NCI-H1105 (cell line): ENCODE data around the gene TSPEAR.
"Not testable (repeated sequence)": the region's sequence is repeated elsewhere in the genome, so short reads cannot be mapped to it uniquely, and the experiment has no call there.

ENCODE experiments used
- DNase-seq: peaks from one replicate; lab custom pipeline; 2025; lab: John Stamatoyannopoulos, UW

TSPEAR gene

DNA sequence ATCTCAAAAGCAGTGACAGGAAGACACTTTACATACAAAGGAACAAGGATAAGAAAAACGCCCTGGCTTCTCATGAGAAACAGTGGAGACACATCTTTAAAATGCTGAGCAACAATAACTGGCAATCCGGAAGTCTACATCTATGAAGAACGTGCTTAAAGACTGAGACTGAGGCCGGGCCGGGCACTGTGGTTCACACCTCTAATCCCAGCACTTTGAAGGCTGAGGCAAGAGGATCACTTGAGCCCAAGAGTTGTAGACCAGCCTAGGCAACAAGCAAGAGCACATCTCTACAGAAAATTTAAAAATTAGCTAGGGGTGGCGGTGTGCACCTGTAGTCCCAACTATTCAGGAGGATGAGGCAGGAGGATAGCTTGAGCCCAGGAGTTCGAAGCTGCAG, 27.3 kb downstream of the TSPEAR start:
- DNase-seq, result no peak

DNA sequence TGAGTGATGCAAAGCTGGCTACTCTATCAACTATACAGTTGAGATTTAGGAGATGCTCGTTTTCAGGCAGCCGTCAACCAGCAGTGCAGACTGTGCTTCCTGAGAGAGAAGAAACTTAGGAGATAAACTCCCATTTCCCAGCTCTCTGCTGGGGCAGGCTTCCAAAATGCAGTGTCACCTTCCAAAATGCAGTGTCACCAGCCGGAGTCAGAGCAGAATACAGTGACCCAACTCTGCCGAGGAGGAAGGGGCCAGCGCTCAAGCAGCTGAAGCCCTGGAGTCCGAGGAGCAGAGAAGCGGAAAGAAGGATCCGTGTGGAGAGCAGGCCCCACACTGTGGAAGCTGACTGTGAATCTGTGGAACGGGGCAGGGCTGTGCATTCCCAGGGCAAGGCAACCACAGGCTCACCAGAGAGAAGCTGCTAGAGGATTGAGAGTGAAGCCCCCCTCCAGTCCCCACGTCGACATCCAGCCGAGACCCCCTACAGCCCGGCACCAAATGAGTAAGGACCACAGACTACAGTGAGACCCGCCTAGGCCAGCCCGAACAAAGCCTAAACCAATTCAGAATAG, 28.7 kb downstream of the TSPEAR start:
- no peak for DNase-seq

DNA sequence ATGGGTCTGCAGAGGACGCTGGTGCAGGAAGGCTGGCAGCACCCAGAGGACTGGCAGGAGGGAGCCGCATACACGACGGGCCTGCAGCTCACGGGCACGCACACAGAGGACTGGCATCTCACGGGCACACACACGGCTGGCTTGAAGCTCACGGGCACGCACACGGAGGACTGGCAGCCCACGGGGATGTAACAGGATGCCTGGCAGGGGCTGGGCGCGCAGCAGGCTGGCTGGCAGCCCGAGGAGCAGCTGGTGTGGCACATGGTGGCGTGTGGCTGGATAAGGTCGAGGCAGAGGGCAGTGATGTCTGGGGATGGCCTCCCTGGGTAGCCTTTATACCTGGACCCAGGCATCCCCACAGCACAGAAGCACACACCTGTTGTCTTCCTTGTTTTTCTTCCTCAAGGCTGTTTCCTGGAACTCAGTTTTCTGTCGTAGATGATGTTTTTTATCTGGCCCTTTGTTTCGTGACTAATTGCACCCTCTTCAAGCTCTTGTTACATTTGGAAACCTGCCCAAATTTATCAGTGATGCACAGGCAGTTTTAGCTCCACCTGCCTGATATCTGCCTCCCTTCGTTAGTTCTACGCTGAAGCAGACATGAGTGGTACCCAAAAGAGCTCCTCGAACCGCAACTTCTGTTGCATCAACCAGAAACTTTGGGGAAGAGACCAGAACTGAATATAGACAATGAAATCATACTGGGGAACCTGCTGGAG, 29.4 kb downstream of the TSPEAR start, which contains the start of gene KRTAP12-1:
TSS of gene KRTAP12-1 (minus strand) at position 303 of the 719 bp plus-strand sequence. CDS start at position 263, 40 bp downstream.
- peak; percentile 95 for DNase-seq

DNA sequence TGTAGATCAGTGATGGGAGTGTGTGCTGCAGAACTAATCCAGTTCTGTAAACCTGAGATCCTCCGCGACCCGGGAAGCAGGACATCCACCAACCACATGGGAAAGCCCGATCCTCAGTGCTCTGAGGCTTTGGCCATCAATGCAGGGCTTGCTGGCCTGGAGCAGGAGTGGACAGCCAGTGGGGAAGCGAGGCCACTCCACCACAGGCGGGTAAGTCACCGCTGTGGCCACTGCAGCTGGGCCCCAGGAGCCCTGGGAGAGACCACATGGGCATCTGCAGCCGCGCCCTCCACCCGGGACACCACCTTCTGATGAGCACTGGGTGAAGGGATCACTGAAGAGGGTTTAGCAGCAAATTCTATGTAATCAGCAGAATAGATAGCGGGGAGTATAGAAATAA, 30.2 kb downstream of the TSPEAR start:
- DNase-seq, result no peak

DNA sequence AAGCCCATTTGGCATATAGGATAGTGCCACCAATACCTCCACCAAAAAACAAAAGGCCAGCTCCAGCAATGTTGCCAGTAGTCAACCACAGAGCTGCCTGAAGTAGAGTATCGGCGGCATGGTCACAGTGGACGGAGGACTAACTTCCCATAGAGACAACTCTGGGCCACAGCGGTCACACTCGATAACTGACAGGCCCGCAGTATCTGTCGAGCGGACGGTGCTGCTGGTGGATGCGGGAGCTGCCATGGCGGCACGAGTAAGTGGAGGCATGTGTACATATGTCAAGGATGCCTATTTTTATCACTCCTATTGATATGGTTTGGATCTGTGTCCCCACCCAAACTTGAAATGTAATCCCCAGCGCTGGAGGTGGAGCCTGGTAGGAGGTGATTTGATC, 33.5 kb downstream of the TSPEAR start:
- no peak for DNase-seq

DNA sequence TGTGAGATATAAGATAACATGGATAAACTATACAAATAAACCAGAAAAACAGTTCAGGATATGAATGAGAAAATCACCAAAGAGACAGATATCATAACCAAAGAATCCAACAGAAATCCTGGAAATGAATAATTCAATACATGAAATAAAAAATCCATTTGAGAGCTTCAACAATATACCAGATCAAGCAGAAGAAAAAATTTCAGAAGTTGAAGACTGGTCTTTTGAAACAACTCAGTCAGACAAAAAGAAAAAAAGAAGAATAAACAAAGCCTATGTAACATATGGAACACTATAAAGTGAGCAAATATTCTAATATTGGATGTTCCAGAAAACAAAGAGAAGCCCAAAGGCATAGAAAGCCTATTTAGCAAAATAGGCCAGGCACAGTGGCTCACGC, 39.5 kb downstream of the TSPEAR start:
- no peak for DNase-seq

DNA sequence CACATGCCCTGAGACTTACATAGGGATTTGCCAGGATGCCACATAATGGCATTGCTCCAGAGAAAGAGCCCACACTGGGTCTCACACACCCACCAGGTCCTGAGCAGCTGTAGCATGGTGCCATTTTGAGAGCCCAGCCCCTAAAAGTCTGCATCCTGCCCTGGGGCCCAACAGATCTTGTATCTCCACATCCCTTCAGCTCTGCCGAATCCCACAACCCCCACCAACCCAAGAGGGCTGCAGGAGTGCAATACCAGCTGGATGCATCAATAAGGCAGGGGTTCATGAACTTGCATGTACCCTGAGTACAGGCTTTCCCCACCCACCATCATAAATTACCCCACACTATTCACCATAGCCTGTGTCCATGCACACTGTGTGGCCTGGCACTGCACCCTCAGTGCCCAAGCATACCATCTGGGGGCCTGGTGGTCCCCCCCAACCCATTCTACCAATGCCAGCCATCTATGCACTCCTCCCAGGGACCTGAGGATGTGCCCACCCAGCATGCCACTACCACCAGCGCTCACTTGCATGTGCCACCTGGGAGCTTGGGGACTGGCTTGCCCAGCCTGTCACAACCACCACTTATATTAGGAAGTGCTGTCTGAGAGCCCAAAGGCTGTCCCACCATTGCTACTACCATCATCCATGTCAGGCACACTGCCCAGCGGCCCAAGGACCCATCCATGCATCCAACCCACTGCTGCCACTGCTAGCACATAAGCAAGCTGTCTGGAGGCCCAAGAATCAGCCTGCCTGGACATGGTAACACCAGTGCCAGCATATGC, 40.5 kb downstream of the TSPEAR start:
- no peak for DNase-seq

DNA sequence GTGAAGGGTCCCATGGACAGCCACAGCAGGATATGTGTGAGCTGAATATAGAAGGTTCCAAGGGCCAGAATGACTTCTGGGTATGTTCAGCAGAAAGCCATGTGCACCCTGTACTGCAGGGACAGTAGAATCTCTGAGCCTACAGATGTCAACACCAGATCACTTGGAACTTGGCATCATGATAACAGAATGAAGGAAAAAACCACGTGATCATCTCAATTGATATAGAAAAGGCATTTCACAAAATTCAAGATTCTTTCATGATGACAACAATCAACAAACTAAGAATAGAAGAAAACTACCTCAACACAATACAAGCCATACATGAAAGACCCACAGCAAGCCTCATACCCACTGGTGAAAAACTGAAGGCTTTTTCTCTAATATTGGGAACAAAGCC, 43.8 kb downstream of the TSPEAR start:
- DNase-seq, result no peak

DNA sequence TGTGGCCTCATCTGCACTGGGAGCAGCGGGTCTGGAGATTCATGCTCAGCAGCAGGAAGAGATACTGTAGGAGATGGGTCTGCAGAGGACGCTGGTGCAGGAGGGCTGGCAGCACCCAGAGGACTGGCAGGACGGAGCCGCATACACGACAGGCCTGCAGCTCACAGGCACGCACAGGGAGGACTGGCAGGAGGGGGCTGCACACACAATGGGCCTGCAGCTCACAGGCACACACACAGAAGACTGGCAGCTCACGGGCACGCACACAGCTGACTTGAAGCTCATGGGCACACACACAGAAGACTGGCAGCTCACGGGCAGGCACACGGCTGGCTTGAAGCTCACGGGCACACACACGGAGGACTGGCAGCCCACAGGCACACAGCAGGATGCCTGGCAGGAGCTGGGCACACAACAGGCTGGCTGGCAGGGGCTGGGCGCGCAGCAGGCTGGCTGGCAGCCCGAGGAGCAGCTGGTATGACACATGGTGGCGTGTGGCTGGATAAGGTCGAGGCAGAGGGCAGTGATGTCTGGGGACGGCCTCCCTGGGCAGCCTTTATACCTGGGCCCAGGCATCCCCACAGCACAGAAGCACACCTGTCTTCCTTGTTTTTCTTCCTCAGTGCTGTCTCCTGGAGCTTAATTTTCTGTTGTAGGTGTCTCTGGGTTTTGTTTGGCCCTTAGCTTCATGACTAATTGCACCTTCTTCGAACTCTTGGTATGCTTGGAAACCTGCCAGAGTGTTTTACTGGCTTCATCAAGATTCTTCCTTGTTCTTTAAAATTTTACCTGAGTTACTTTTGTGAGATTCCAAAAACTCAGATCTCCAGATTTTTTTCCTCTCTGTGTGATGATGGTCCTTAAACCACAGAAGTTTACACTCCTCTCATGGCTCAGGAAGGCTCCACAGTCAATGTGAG, 44.7 kb downstream of the TSPEAR start, which contains the start of gene KRTAP12-2:
TSS of gene KRTAP12-2 (minus strand) at position 527 of the 920 bp plus-strand sequence. CDS start at position 486, 41 bp downstream.
- DNase-seq, result peak; percentile 15

DNA sequence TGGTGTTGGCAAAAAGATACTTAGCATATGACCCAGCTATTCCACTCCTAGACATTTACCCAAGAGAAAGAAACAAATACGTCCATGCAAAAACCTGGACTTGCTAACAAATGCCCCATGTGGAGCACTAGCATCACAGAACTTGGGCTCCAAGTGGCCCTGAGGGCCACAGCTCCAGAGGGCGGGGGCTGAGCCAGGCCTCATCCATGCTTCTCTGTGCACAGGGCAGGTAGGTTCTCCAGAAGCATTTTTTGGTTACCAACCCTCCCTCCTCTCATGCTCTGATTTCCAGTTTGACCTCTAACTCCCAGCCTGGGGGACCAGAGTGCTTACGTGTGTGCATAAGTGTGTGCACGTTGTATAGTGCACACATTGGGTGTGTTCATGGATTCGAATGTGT, 46.7 kb downstream of the TSPEAR start:
- no peak for DNase-seq

DNA sequence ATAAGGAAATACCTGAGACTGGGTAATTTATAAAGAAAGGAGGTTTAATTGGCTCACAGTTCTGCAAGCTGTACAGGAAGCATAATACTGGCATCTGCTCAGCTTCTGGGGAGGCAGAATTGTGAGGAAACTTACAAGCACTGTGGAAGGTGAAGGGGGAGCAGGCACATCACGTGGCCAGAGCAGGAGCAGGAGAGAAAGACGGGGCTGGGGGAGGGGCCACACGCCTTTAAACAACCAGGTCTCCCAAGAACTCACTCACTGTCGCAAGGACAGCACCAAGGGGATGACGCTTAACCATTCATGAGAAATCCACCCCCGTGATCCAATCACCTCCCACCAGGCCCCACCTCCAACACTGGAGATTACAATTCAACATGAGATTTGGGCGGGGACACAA, 49.8 kb downstream of the TSPEAR start:
- DNase-seq, result not testable (repeated sequence)

DNA sequence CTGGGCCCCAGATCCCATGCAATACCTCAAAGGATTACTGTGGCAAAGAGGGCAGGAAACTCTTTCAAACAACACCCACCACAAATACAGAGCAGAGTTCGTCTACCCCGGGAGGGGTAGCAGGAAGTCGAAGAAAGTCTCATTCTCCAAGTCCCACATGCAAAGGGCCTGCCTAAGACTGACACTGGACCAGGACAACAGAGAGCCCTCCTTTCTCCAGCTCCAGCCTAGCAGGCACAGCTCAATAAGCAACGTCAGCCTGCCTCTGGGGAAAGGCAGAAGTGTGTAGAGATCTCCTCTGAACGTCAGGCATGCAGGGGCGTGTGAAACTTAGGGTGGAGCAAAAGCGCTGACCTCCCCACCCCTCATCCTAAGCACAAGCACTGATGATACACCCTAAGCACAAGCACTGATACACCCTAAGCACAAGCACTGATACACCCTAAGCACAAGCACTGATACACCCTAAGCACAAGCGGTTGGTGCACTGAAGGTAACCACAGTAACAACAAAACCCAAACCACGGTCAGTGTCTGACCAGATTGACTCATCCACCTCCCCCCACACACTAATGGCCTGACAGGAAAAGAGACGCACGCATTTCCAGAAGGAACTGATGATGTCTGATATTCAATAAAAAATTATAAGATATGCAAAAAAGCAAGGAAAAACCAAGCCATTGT, 52.3 kb downstream of the TSPEAR start:
- no peak for DNase-seq

DNA sequence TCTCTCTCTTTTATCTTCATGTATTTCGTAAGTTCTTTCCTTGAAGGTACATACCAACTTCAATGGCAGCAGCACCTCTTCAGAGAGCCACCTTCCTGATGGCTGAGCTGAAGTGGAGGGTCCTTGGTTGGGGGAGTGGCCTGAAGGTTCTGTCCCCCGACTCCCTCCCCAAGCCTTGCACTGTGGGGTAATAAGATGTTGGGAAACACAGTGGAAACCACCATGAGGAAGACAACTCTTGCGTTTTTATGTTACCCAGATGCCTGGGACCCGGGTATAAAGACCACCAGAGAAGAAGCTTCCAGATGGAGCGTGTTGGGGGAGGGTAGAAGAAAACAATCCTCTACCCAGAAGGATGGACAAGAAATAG, 52.8 kb downstream of the TSPEAR start:
- DNase-seq, result no peak

DNA sequence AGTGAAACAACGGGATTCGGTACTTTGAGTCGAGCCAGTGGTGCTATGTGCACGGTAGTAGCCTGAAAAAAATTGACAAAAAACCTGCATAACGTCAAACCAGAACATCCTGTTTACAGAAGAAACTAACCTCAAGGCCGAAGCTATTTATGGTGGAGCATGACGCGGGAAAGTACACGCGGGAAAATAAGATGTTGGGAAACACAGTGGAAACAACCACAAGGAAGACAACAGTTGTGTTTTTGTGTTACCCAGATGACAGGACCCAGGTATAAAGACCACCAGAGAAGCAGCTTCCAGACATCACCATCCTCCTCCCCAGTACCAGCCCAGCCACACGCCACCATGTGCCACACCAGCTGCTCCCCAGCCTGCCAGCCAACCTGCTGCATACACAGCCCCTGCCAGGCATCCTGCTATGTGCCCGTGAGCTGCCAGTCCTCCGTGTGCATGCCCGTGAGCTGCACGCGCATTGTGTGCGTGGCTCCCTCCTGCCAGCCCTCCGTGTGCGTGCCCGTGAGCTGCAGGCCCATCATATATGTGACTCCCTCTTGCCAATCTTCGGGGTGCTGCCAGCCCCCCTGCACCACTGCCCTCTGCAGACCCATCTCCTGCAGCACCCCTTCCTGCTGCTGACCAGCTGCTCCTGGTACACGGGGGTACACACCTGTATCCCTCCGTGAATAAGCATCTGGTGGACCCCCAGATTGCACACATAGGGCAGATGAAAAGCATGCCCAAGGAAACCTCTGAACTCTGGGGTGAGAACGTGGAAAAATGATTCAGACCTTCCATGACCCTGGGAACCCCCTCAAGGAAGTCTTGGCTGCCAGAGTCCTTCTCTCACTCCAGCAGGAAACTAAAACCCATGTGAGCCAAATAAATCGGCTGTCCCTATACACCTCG, 53.5 kb downstream of the TSPEAR start, which contains the start of gene KRTAP12-3:
TSS of gene KRTAP12-3 (plus strand) at position 298 of the 906 bp plus-strand sequence. CDS start at position 346, 48 bp downstream.
- DNase-seq, result no peak

DNA sequence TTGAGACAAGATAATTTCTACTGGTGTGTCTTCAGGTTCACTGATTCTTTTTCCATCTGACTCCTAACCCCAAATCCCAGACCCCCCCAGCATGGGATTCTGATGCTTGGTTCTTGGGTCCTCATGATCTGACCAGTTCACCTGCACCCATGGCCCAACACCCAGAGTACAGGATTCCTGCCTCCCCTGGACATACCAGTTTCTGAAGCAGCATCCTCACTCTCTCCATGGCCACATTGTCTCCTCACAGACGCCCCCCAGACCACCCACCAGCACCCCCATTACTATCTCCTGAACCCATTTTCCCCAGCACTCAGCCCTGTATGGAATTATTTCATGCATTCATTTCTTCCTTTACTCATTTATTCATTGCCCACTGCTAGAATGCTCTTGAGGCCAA, 54.5 kb downstream of the TSPEAR start:
- no peak for DNase-seq

DNA sequence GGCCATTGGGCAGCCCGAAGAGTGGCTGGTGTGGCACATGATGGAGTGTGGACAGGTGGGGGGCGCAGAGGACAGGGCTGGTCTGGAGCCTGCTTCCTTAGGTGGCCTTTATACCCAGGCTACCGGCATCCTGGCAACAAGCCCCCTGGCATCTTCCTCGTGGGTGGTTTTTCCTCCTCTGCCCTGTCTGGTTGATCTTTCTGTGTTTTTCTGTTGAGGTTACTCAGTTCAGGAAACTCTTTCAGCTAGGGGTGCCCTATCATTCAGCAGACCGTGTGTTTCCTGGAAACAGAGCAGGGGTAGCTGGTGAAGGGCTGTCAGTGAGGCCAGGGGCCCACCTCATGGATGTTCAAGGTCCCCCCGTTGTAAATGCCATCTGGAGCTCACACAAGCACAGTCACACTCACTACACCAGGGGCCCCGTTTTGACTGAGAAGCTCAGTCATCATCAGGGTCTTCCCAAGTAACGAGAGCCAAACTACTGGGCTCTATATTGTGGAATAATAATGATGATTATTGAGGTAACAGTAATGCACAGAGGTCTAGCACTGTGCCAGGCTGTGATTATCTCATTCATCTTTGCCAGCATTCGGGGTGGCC, 56.7 kb downstream of the TSPEAR start, which contains the start of gene KRTAP12-4:
TSS of gene KRTAP12-4 (minus strand) at position 84 of the 600 bp plus-strand sequence. CDS start at position 39, 45 bp downstream.
- DNase-seq, result no peak

DNA sequence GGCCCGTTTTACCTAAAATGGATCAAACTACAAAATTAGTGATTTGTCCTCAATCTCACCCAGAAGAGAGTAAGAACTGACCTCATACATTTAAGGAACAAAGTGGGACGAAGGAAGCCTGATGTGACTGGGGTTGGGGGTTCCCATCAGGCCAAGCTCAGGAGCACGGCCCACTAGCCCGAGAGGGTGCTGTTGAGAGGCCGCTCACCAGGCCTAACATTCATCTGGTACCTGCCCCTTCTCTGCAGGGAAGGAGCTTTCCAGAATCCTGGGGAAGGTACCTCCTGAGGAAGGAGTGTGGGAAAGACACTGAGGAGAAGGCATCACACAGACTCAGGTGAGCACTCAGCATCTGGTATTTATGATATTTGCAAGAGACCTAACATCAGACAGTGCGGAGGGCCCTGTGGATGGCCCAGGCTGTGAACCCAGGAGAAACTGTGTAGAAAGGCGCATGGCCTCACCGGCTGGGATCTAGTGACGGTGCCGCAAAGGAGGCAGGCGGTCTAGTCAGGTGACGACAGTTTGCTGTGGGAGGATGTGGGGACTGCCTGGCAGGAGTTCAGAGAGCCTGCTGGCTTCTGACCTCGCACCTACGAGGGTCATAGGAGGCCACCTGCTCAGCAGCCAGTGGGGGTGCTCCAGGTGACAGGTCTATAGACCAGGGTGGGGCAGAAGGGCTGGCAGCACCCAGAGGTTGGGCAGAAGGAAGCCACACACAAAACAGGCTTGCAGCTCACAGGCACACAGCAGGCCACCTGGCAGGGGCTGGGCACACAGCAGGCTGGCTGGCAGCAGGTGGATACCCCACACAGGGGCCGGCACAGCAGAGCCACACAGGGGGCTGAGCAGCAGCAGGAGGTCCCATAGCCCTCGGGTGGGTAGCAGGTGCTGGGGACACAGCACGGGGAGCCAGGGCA, 57.5 kb downstream of the TSPEAR start:
- no peak for DNase-seq

DNA sequence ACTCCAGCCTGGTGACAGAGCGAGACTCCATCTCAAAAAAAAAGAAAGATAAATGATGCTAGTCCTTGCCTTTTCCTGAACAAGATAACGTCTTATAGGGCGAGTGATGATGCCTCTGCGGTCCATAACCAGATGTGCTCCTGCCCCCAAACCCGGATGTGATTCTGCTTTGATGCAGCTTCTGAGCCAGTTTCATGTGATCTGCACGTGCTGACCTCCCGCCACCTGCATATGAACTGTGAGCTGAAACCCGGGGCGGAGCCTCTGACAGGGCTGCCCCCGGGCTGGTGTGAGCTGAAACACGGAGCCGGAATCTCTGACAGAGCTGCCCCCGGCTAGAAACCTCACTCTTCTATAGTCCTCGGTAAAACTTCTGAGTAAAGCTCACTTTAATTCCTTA, 58.2 kb downstream of the TSPEAR start:
- no peak for DNase-seq
